Stimulated activated CD8-positive, alpha-beta memory T cell treated with anti-CD3 and anti-CD28 coated beads, Interleukin-15, amount 100 ng/mL, for 4 hours (primary cell): ENCODE measurements around the gene MORC3.
"Not testable (repeated sequence)": the region's sequence is repeated elsewhere in the genome, so short reads cannot be mapped to it uniquely, and the experiment has no call there.

Source experiments
- DNase-seq, 2 donors: peaks; one replicate each; pipeline ENCODE4 v3.0.0-alpha.2; 2020; ENCODE audit warnings: low read depth in 2 of 2

The MORC3 gene

GRCh38 chr21:36325373-36326010, 5.5 kb downstream of the MORC3 start:
- DNase-seq, result no peak

DNA sequence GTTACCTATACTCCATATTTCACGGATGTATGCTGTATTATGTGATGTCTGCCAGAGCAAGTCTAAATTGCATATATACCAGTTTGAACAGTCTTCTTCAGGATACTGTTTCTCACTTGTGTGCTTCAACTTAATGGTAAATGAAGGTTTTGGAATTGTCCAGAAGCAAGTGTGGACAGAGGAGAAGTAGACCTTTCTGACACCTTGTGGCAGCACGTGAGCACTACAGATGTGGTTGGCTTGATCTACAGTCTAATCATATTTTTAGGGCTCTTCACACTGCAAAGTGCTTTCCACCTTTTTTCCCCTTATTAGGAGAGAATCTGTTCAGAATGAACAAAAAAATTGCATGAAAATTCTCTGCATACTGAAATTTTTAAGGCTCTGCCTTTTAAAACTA, 10.9 kb downstream of the MORC3 start:
- peak in 1 of 2 donors; percentile 20 for DNase-seq

- no peak for DNase-seq
Measured at GRCh38 chr21:36337099-36337509, 17.1 kb downstream of the MORC3 start.

DNA sequence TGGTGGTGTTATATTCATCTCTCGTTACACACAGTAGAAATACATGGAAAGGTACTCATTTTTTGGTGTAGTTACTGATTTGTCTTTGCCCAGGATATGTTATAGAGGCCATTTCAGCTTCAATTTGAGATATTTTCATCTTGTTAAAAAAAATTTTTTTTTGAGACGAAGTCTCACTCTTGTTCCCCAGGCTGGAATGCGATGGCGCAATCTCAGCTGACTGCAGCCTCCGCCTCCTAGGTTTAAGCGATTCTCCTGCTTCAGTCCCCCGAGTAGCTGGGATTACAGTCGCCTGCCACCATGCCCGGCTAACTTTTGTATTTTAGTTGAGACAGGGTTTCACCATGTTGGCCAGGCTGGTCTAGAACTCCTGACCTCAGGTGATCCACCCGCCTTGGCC, 19.0 kb downstream of the MORC3 start:
- no peak for DNase-seq

- DNase-seq, result not testable (repeated sequence)
Measured at GRCh38 chr21:36342581-36342980, 22.6 kb downstream of the MORC3 start.

GRCh38 chr21:36344931-36345330, 24.9 kb downstream of the MORC3 start:
- DNase-seq, result no peak

DNA sequence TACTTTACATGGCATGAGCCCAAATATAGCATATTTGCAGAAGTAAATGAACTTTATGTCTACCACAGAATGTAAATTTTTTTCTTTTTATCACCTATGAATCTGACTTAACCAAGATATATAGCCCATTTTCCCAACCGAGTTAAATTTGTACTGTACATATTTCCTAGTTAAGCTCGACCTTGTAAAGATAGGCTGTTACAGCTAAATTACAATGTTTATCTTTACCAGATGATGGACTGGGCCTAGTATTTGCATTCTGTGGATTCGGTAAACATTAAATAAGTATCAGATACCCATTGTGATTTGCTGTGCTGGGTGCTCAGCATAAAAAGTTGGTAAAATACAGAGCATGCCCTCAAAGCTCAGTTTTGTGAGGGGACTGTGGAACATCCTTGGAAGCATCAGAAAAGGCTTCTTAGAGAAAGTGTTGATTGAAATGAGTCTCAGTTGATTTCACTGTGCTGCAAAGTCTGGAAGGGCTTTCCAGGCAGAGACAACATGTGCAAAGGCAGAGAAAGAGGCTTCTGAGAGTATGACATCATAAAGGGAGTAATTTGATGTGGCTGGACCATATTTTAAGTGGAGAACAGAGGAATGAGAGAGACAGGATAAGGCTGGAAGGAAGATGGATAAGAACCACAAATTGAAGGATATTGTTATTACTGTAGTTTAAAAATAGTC, 27.4 kb downstream of the MORC3 start:
- no peak for DNase-seq

GRCh38 chr21:36347962-36348328, 27.9 kb downstream of the MORC3 start:
- DNase-seq, result no peak

DNA sequence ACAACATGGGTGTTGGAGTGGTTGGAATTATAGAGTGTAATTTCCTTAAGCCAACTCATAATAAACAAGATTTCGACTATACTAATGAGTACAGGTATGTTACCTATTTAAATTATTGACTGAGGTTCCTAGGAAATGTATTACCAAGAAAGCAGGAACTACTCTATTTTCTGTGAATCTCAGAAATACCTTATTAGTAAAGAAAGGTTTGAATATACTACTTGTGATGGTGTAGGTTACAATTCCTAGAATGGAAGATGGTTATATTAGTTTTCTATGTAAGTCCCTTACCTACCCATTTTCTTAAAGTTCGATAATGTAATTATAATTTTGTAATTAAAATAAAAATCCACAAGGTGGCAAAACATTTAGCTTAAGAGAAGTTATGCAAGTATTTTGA, 29.3 kb downstream of the MORC3 start:
- no peak for DNase-seq

DNA sequence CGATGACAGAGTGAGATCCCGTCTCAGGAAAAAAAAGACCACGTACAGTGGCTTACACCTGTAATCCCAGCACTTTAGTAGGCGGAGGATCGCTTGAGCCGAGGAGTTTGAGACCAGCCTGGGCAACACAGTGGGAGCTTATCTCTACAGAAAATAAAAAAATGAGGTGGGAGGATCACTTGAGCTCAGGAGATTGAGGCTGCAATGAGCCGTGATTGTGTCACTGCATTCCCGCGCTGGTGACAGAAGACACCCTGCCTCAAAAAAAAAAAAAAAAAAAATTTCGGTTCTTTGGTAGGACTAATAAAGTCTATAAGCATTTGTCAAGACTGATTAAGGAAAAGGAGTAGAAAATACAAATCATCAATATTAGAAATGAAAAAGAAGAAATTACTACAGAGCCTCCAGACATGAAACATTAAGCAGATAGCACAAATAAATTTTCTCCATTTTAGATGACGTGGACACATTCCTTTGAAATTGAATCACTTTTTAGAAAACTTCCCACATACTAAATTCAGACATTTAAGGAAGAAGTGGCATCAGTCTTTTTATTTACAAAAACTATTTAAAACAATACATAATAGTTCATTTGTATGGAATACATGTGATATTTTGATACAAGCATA, 30.4 kb downstream of the MORC3 start:
- no peak for DNase-seq

DNA sequence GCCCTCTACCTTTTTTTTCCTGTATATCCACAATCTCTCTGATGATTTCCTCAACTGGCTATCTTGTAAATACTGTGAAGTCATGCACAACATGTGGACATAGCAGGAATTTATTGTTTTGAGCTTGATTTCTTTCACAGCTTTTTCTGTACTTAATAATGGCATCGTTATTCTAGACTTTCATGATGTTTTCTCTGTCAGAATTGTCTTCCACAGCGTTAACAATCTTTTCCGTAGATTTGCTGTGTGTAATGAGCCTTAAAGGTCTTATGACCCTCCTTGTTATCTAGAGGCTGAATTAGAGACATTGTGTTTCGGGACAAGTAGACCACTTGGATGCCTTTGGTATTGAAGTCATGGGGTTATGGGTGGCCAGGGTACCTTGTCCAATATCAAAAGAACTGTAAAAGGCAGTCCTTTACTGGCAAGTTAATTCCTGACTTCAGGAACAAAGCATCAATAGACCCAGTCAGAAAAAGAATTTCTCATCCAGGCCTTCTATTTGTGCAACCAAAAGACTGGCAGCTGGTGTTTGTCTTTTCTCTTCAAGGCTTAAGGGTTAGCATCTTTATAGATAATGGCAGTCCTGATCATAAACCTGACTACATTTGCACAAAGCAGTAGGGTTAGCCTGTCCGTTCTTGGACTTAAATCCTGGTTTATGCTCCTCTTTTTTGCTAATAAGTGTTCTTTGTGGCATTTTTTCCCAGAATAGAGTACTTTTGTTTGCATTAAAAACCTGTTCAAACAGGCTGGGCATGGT, 35.1 kb downstream of the MORC3 start:
- DNase-seq, result no peak

- no peak for DNase-seq
Measured at GRCh38 chr21:36355868-36356267, 35.9 kb downstream of the MORC3 start.

- no peak for DNase-seq
Measured at GRCh38 chr21:36359185-36359584, 39.2 kb downstream of the MORC3 start.

- no peak for DNase-seq
Measured at GRCh38 chr21:36369064-36369685, 49.2 kb downstream of the MORC3 start.

DNA sequence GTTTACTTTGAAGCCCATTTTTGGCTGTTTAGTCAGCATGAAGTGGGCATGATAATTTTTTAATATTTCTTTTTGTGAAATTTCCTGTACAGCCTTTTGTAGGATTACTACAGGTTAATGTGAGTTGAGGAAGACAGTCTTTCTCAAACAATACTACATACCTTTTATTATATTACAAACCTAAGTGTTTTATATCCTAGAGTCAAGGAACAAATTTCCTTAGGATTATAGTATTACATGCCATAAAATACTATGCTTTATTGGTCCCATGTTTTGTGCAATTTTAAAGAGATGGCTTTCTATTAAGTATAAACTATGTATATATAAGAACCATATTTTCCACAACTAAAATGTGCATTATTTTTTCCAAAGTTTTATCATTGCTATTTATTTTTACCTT, 56.0 kb downstream of the MORC3 start:
- no peak for DNase-seq

- DNase-seq, result no peak
Measured at GRCh38 chr21:36377391-36377842, 57.4 kb downstream of the MORC3 start.

DNA sequence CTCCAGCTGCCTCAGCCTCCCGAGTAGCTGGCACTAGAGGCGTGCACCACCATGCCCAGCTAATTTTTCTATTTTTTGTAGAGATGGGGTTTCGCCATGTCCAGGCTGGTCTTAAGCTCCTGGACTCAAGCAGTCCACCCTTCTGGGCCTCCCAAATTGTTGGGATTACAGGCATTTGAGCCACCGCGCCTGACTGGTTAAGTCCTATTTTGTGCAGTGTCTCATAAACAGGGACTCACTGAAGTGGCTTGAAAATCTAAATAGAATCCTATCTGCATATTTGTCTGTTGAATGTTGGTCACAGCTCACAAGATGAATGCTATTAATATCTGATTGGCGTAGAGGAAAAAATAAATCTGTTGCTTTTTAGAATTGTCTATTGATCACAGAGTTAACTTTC, 59.3 kb downstream of the MORC3 start:
- no peak for DNase-seq

- no peak for DNase-seq
Measured at GRCh38 chr21:36381841-36382589, 62.0 kb downstream of the MORC3 start.

DNA sequence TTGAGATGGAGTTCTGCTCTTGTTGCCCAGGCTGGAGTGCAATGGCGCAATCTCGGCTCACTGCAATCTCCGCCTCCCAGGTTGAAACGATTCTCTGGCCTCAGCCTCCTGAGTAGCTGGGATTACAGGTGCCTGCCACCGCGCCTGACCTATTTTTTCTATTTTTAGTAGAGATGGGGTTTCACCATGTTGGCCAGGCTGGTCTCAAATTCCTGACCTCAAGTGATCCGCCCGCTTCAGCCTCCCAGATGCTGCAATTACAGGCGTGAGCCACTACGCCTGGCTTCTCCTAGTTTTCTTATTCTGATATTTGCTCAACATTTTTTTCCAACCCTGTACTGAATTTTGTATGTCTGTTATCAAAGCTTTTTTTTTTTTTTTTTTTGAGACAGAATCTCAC, 62.7 kb downstream of the MORC3 start:
- not testable (repeated sequence) for DNase-seq

- no peak for DNase-seq
Measured at GRCh38 chr21:36384885-36385232, 64.9 kb downstream of the MORC3 start.
